Measurements from ENCODE around the gene URM1. TPM values are rescaled to one million over a fixed set of nuclear protein-coding genes. Genes with fewer than 3 reads are reported as not detected.

Gene URM1
- total RNA-seq, 1 donor from 2014 or later, result 26.6 TPM

- Histone ChIP-seq H3K27ac (ENCODE audit: low read depth, low read length) (no peak overlapping the region), H3K27me3 (ENCODE audit: control insufficient read depth in 3 of 3, insufficient read depth in 3 of 3, low read length in 3 of 3) (peaks cover 20 to 50% (median 35%) of the 10 kb centered on the region in 3 donors), H3K4me1 (ENCODE audit: control insufficient read depth in 3 of 3, insufficient read depth in 3 of 3, low read length in 3 of 3) (peaks cover 7 to 12% (median 11%) of the 10 kb centered on the region in 3 donors), H3K4me3 (ENCODE audit: low read length in 3 of 3) (no peak overlapping the region), H3K9ac (ENCODE audit: low read depth in 1 of 3, low read length in 3 of 3) (no peak overlapping the region), H3K36me3 (ENCODE audit: control insufficient read depth in 3 of 3, insufficient read depth in 3 of 3, low read length in 3 of 3) (no peaks in the 10 kb centered on the region), H3K9me3 (ENCODE audit: control insufficient read depth in 3 of 3, low read length in 3 of 3) (no peaks in the 10 kb centered on the region)
These were observed 43.3 kb downstream of the URM1 start for GRCh38 chr9:128414461-128414860.

GRCh38 chr9:128415281-128415680 lies 44.1 kb downstream of the URM1 start:
- Histone ChIP-seq H3K27me3 (ENCODE audit: control insufficient read depth in 3 of 3, insufficient read depth in 3 of 3, low read length in 3 of 3) (peaks cover 20 to 52% (median 30%) of the 10 kb centered on the region in 3 donors), H3K4me3 (ENCODE audit: low read length in 3 of 3) (no peak overlapping the region), H3K9me3 (ENCODE audit: control insufficient read depth in 3 of 3, low read length in 3 of 3) (no peaks in the 10 kb centered on the region), H3K36me3 (ENCODE audit: control insufficient read depth in 3 of 3, insufficient read depth in 3 of 3, low read length in 3 of 3) (no peaks in the 10 kb centered on the region), H3K9ac (ENCODE audit: low read depth in 1 of 3, low read length in 3 of 3) (no peak overlapping the region), H3K27ac (ENCODE audit: low read depth, low read length) (no peak overlapping the region), H3K4me1 (ENCODE audit: control insufficient read depth in 3 of 3, insufficient read depth in 3 of 3, low read length in 3 of 3) (peaks cover 13 to 14% (median 14%) of the 10 kb centered on the region in 3 donors)

- Histone ChIP-seq H3K36me3 (ENCODE audit: control insufficient read depth in 3 of 3, insufficient read depth in 3 of 3, low read length in 3 of 3) (no peaks in the 10 kb centered on the region), H3K27me3 (ENCODE audit: control insufficient read depth in 3 of 3, insufficient read depth in 3 of 3, low read length in 3 of 3) (peaks cover 20 to 52% (median 30%) of the 10 kb centered on the region in 3 donors), H3K27ac (ENCODE audit: low read depth, low read length) (no peak overlapping the region), H3K4me1 (ENCODE audit: control insufficient read depth in 3 of 3, insufficient read depth in 3 of 3, low read length in 3 of 3) (peaks cover 14 to 18% (median 15%) of the 10 kb centered on the region in 3 donors), H3K4me3 (ENCODE audit: low read length in 3 of 3) (no peak overlapping the region), H3K9me3 (ENCODE audit: control insufficient read depth in 3 of 3, low read length in 3 of 3) (no peaks in the 10 kb centered on the region), H3K9ac (ENCODE audit: low read depth in 1 of 3, low read length in 3 of 3) (no peak overlapping the region)
These were observed 44.8 kb downstream of the URM1 start for GRCh38 chr9:128416014-128416413.

- H3K9me3 ChIP-seq (ENCODE audit: control insufficient read depth in 3 of 3, low read length in 3 of 3), result no peaks in the 10 kb centered on the region
- no peak overlapping the region for H3K4me3 ChIP-seq (ENCODE audit: low read length in 3 of 3)
- no peak overlapping the region for H3K27ac ChIP-seq (ENCODE audit: low read depth, low read length)
- no peak overlapping the region for H3K9ac ChIP-seq (ENCODE audit: low read depth in 1 of 3, low read length in 3 of 3)
- peaks cover 20 to 49% (median 30%) of the 10 kb centered on the region in 3 donors for H3K27me3 ChIP-seq (ENCODE audit: control insufficient read depth in 3 of 3, insufficient read depth in 3 of 3, low read length in 3 of 3)
- H3K4me1 ChIP-seq (ENCODE audit: control insufficient read depth in 3 of 3, insufficient read depth in 3 of 3, low read length in 3 of 3), result peaks cover 14 to 23% (median 15%) of the 10 kb centered on the region in 3 donors
- H3K36me3 ChIP-seq (ENCODE audit: control insufficient read depth in 3 of 3, insufficient read depth in 3 of 3, low read length in 3 of 3), result no peaks in the 10 kb centered on the region
These were observed 45.4 kb downstream of the URM1 start for GRCh38 chr9:128416432-128417019.

- Histone ChIP-seq H3K9ac (ENCODE audit: low read depth in 1 of 3, low read length in 3 of 3) (peak overlapping the region; percentile 20 to 74 (median 45)), H3K9me3 (ENCODE audit: control insufficient read depth in 3 of 3, low read length in 3 of 3) (no peaks in the 10 kb centered on the region), H3K36me3 (ENCODE audit: control insufficient read depth in 3 of 3, insufficient read depth in 3 of 3, low read length in 3 of 3) (peaks cover 0 to 2% (median 0%) of the 10 kb centered on the region in 3 donors), H3K27me3 (ENCODE audit: control insufficient read depth in 3 of 3, insufficient read depth in 3 of 3, low read length in 3 of 3) (peaks cover 12 to 31% (median 26%) of the 10 kb centered on the region in 3 donors), H3K27ac (ENCODE audit: low read depth, low read length) (no peak overlapping the region), H3K4me1 (ENCODE audit: control insufficient read depth in 3 of 3, insufficient read depth in 3 of 3, low read length in 3 of 3) (peaks cover 10 to 24% (median 15%) of the 10 kb centered on the region in 3 donors), H3K4me3 (ENCODE audit: low read length in 3 of 3) (peak overlapping the region; percentile 20 to 63 (median 54))
These were observed 48.1 kb downstream of the URM1 start for GRCh38 chr9:128419061-128419925.

- Histone ChIP-seq H3K4me1 (ENCODE audit: control insufficient read depth in 3 of 3, insufficient read depth in 3 of 3, low read length in 3 of 3) (peaks cover 10 to 24% (median 15%) of the 10 kb centered on the region in 3 donors), H3K27me3 (ENCODE audit: control insufficient read depth in 3 of 3, insufficient read depth in 3 of 3, low read length in 3 of 3) (peaks cover 11 to 23% (median 17%) of the 10 kb centered on the region in 3 donors), H3K36me3 (ENCODE audit: control insufficient read depth in 3 of 3, insufficient read depth in 3 of 3, low read length in 3 of 3) (peaks cover 0 to 2% (median 0%) of the 10 kb centered on the region in 3 donors), H3K9me3 (ENCODE audit: control insufficient read depth in 3 of 3, low read length in 3 of 3) (no peaks in the 10 kb centered on the region), H3K4me3 (ENCODE audit: low read length in 3 of 3) (peak overlapping the region; percentile 62 to 72 (median 69)), H3K27ac (ENCODE audit: low read depth, low read length) (no peak overlapping the region), H3K9ac (ENCODE audit: low read depth in 1 of 3, low read length in 3 of 3) (peak overlapping the region; percentile 20 to 74 (median 53))
These were observed 49.0 kb downstream of the URM1 start for GRCh38 chr9:128420060-128420650.

- Histone ChIP-seq H3K4me3 (ENCODE audit: low read length in 3 of 3) (peak within 1 kb of the TSS; percentile 68 to 72 (median 69)), H3K4me1 (ENCODE audit: control insufficient read depth in 3 of 3, insufficient read depth in 3 of 3, low read length in 3 of 3) (peaks cover 10 to 24% (median 15%) of the 10 kb centered on the region in 3 donors), H3K27ac (ENCODE audit: low read depth, low read length) (peak within 1 kb of the TSS; percentile 47), H3K27me3 (ENCODE audit: control insufficient read depth in 3 of 3, insufficient read depth in 3 of 3, low read length in 3 of 3) (peaks cover 9 to 19% (median 13%) of the 10 kb centered on the region in 3 donors), H3K9ac (ENCODE audit: low read depth in 1 of 3, low read length in 3 of 3) (peak within 1 kb of the TSS; percentile 51 to 74 (median 72)), H3K36me3 (ENCODE audit: control insufficient read depth in 3 of 3, insufficient read depth in 3 of 3, low read length in 3 of 3) (peaks cover 0 to 2% (median 0%) of the 10 kb centered on the region in 3 donors), H3K9me3 (ENCODE audit: control insufficient read depth in 3 of 3, low read length in 3 of 3) (no peaks in the 10 kb centered on the region)
These were observed 49.7 kb downstream of the URM1 start, which contains the start of gene CERCAM for GRCh38 chr9:128420651-128421481. Gene CERCAM, plus strand, starts transcription at chr9:128420857. Its CDS starts 21 bp downstream, at chr9:128420878.

- Histone ChIP-seq H3K9me3 (ENCODE audit: control insufficient read depth in 3 of 3, low read length in 3 of 3) (no peaks in the 10 kb centered on the region), H3K27me3 (ENCODE audit: control insufficient read depth in 3 of 3, insufficient read depth in 3 of 3, low read length in 3 of 3) (peaks cover 6 to 19% (median 10%) of the 10 kb centered on the region in 3 donors), H3K4me1 (ENCODE audit: control insufficient read depth in 3 of 3, insufficient read depth in 3 of 3, low read length in 3 of 3) (peaks cover 10 to 24% (median 15%) of the 10 kb centered on the region in 3 donors), H3K27ac (ENCODE audit: low read depth, low read length) (peak overlapping the region; percentile 47), H3K9ac (ENCODE audit: low read depth in 1 of 3, low read length in 3 of 3) (peak overlapping the region; percentile 51 to 72 (median 70)), H3K36me3 (ENCODE audit: control insufficient read depth in 3 of 3, insufficient read depth in 3 of 3, low read length in 3 of 3) (peaks cover 0 to 2% (median 0%) of the 10 kb centered on the region in 3 donors), H3K4me3 (ENCODE audit: low read length in 3 of 3) (peak overlapping the region; percentile 68 to 72 (median 69))
These were observed 50.4 kb downstream of the URM1 start for GRCh38 chr9:128421482-128421996.
